HG03280 (cell line): ENCODE results near the gene PIAS1.
"Not testable (repeated sequence)": the region's sequence is repeated elsewhere in the genome, so short reads cannot be mapped to it uniquely, and the experiment has no call there.

Experiments
- ATAC-seq: cut with Tn5 transposase; IDR thresholded peaks from one replicate; pipeline ENCODE4 v1.9.1; 2021; ENCODE audit warnings: mild to moderate bottlenecking, moderate library complexity; ENCODE audit not compliant: unreplicated experiment

PIAS1 gene

DNA sequence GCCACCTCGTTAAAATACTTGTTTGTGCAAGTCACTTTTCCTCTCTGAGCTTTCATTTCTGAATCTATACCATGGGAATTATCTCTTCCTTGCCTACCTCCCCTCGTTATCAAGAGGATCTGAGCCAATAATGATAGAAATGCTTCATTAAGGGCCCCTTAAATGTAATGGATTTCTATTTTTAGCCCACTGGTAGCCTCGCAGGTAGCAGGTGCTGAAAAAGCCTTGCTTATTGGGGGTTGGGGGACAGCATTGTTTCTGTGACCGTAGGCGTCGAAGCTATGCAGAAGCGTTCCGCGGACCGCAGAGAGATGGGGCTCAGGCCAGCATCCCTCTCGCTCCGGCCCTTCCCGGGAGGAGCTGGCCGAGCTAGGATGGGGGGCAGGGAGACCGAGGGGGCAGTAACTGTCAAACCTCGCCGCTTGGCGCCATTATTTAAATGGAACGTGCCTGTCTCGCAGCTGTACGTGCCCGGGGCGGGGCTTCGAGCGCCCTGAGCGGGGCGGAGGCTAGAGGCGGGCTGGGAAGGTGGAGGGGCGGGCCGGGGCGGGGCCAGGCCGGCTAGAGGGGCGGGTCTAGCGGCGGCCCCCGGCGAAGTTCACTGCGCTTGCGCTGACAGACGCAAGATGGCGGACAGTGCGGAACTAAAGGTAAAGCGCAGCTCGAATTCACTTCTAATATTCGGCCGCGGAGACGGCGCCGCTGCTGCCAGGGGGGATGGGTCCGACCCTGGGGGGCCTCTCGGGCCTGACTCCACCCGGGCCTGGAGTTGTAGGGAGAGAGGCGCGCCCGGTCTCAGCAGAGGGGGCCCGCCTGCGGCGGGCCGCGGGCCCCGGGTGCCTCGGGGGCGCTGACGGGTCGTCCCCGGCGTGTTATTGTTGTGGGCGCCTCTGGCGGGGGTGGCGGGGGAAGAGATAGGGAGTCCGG lies at the start of gene PIAS1:
Gene PIAS1 (plus strand): TSS at position 615 of the 927 bp plus-strand sequence. CDS start 12 bp downstream, at position 627.
- peak; percentile 87 for ATAC-seq

DNA sequence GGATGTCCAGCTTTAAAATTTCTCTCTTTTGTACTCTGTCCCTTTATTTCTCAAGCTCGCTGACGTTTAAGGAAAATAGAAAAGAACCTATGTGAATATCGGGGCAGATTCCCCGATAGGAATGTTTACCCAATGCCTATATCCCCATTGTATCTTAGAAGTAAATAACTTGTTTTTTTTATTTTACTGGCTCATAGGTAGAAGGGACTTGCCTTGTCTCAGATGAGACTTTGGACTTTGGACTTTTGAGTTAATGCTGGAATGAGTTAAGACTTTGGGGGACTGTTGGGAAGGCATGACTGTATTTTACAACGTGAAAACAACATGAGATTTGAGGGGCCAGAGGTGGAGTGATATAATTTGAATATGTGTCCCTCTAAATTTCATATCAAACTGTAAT lies 46.5 kb upstream of the PIAS1 start:
- ATAC-seq, result not testable (repeated sequence)

DNA sequence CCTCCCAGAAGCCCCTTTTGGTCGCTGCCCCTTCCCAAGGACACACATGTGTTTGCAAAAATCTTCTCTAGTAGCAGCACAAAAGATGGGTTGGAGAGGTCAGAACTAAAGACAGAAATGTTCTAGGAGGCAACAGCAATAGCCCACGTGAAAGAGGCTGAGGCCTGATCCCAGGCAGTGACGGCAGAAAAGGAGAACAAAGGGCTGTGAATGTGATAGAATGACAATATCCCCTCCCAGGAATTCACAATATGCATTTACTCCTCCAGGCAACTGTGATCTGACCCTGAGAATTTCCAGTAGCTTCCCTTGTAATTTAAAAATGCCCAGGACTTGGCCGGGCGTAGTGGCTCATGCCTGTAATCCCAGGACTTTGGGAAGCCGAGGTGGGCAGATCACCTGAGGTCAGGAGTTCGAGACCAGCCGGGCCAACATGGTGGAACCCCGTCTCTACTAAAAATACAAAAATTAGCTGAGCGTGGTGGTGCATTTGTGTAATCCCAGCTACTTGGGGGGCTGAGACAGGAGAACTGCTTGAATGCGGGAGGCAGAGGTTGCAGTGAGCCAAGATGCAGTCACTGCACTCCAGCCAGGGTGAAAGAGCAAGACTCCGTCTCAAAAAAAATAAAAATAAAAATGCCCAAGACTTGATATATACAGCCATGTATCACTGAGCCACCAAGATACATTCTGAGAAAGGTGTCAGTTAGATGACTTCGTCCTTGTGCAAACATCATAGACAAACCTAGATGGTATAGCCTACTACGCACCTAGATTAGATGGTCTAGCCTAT lies 43.6 kb upstream of the PIAS1 start:
- ATAC-seq, result no peak

DNA sequence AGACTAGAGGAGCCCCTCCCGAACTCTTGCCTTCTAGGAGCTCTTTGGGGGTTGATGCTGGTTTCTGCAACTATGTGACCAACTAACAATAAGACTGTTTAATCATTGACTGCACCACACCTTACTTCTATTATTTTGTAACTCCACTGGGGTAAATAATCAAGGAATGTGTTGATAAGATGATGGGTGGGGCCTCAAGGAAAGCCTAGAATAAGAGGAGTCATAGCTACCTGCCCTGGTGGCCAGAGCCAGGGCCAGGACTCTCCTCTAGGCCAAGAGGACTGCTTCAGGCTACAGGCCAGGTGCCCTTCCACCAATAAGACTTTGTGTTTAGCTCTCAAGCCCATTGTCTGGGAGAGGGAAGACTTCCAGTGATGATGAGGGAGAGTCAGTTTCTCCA lies 41.2 kb upstream of the PIAS1 start:
- ATAC-seq, result no peak

DNA sequence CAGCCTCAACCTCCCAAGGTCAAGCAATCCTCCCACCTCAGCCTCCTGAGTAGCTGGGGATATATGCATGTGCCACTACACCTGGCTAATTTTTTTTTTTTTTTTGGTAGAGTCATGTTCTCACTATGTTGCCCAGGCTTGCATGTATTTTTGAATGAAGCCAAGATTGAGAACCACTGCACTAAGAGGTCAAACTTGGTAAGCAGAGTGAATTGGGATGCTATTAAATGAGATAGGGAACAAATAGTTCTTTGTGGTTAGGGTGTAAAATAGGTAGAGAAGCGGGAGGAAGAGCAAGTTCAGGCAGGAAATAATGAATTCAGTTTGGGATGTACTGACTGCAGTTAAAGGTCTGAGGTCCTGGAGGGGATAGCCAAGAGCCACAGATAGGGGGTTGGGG lies 39.9 kb upstream of the PIAS1 start:
- ATAC-seq, result no peak

DNA sequence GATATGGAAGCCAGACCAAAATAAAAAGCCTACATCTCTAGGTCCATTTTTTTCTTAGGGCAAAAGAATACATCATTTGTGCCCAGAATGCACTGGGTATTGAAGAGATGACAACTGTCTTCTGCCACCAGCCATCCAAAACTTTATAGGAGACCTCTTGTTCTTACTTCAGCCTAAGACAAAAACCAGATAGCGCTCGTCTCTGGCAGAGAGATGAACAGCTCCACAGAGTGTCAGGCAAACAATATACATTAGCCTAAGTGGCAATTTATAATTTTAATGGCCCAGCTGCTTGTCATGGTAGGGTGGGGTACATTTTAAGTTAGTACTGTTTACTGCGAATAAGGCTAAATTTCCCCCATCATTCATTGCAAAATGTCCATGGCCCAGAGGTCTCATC lies 38.9 kb upstream of the PIAS1 start:
- no peak for ATAC-seq

DNA sequence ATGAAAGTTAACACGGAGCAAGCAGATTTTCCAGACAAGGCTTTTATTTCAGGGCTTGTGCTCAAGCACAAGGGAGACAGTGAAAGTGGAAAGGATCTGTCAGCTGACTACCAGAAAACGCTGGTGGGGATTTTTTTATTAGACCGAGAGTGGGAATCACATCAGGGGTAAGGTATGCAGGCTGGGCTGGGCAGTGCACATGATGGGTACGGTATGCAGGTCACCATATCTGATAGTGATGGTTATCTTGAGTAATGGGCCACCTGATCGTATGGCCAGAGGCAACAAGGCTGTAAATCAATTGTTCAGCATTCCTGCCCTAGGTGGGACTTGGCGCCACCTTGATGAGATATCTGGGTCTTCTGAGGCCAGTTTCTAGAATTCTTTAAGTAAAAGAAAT lies 36.9 kb upstream of the PIAS1 start:
- no peak for ATAC-seq

DNA sequence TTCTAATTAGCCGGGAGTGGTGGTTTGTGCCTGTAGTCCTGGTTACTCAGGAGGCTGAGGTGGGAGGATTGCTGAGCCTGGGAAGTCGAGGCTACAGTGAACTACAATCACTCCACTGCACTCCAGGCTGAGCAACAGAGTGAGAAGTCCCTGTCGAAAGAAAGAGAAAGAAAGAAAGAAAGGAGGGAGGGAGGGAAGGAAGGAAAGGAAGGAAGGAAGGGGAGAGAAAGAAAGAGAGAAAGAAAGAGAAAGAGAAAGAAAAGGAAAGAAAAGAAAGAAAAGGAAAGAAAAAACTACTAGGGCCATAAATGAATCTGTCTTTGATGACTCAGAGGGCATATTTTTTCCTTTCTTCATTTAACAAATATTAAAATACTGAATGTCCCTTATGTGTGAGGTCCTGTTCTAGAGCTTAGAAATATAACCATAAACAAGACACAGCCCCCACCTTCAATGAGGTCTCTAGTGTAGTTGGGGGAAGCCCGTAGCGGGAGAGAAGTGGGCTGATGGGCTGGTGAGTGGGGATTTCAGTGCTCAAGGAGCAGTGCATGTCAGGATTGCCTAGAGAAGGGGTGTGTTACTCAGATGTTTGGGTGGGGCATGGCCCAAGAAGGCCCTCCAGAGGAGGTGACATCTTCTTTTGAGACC lies 35.2 kb upstream of the PIAS1 start:
- no peak for ATAC-seq

DNA sequence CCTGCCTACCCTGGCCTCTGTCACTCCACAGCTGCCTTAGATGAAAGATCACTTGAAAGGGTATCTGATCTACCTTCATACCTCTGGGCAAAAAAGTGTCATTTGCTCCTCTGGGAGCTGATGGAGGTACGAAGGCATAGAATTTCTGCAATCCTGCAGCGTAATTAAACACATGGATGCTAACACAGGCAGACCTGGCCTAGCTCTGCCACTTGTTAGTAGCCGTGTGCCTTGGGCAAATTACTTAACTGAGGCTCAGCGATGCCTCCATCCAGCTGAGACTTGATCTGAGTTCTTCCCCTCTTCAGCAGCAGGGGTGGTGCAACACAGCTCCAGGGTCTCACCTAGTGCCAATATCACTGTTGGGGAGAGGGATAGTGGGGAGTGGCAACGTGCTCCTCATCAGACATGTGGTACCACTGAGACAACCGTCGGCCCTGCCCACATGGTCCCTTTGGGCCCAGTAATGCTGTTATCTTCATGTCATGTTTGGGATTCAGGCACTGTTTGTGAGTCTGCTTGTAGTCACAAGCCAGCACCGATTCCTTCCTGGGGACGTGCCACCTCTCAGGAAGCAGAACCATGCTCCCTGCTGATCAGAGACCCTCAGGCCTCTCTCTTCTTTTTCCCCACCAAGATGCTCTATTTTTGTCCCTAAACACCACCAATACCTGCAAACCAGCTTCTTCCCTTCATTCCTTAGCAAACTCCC lies 34.1 kb upstream of the PIAS1 start:
- ATAC-seq, result no peak

DNA sequence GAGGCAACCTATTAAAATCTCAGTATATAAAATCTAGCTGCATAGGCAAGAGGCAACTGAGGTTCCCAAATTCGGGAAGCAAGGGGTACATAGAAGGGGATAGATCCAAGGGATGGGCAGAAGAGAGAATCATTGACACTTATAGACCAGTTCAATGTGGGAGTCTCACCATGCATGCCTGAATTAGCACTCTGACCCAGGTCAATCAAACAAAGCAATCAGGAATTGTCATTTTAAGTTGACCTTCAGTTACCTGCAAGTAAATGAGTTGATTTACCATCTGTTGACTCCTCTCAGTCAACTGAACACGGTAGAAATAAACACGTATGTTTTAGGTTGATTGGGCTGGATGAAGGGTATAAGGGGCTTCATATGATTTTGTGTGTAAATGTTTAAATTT lies 33.4 kb upstream of the PIAS1 start:
- ATAC-seq, result no peak

DNA sequence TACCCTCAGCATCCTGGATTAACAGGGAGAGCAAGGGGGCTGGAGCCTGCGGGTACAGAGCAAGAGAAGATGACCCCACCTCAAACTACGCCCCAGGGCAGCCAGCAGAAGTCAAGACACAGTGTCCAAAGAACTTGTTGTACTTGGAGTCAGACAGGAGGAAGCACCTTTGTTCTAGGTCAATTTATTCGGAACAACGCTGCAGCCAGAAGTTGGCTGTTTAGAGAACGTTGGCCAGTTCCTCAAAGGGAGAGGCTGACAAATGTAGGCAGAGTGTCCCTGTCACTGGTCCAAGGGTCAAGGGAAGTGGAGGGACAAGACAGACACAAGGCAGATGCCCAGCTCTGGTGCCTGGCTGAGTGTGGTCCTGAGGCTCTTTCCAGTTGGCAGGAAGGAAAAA lies 32.1 kb upstream of the PIAS1 start:
- ATAC-seq, result no peak

DNA sequence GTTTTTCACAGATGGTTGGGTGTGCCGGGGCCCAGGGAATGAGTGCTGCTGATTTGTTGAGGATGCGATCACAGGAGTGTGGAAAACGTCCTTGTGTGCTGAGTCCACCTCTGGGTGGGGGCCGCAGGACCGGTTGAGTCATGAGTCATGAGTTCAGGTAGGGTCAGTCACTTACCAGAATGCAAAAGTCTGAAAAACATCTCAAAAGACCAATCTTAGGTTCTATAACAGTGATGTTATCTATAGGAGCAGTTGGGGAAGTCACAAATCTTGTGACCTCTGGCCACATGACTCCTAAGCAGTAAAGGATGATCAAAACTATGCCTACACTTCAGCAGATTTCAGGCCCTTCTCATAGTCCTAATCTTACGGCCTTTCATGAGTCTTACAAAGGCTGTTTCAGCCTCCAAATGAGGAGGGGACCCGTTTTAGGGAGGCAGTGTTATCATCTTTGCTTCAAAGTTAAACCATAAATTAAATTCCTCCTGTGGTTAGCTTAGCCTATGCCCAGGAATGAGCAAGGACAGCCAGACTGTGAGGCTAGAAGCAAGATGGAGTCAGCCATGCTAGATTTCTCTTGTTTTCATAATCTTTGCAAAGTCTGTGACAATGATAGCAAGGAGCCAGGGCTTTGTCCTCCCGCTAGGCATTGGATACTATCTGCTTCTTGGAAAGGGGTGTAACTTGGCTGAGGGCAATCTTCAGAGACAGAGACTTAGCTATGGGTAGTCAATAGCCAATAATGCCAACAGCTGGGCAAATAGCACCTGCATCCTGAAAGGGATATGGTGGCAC lies 30.6 kb upstream of the PIAS1 start:
- ATAC-seq, result no peak

DNA sequence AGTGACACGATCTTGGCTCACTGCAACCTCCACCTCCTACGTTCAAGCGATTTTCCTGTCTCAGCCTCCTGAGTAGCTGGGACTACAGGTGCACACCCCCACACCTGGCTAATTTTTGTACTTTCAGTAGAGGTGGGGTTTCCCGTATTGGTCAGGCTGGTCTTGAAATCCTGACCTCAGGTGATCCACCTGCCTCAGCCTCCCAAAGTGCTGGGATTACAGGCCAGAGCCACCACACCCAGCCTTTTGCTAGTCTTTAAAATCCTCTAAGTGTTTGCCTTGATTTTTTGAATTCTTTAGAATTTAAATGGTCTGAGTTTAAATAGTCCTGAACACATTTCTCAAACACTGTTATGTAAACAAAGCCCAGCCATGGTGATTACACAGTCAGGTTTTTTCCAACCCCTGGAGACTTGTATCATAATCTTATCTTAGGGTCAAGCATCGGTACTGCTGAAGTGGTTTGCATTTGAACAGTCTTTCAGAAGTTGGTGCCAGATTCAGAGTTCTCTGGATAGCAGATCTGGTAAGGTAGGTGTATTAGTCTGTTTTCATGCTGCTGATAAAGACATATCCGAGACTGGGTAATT lies 28.2 kb upstream of the PIAS1 start:
- ATAC-seq, result no peak

DNA sequence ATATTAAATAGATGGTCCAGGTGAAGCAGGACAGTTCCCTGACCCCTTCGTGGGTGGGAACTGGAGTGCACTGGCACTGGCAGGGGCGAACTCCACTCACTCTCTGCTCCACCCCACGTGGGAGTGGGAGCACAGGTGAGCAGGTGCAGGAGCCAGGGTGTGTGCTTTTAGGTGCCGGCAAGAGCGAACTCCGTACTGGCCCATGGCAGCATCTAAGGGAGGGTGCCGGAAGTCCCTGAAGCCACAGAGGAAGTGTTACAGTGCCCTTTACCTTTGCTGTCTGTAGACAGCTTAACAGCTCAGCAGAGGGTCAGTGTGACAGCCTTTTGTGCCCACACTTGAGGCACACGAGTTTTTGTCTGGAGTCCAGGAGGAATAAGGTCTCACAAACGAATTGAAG lies 26.7 kb upstream of the PIAS1 start:
- no peak for ATAC-seq

DNA sequence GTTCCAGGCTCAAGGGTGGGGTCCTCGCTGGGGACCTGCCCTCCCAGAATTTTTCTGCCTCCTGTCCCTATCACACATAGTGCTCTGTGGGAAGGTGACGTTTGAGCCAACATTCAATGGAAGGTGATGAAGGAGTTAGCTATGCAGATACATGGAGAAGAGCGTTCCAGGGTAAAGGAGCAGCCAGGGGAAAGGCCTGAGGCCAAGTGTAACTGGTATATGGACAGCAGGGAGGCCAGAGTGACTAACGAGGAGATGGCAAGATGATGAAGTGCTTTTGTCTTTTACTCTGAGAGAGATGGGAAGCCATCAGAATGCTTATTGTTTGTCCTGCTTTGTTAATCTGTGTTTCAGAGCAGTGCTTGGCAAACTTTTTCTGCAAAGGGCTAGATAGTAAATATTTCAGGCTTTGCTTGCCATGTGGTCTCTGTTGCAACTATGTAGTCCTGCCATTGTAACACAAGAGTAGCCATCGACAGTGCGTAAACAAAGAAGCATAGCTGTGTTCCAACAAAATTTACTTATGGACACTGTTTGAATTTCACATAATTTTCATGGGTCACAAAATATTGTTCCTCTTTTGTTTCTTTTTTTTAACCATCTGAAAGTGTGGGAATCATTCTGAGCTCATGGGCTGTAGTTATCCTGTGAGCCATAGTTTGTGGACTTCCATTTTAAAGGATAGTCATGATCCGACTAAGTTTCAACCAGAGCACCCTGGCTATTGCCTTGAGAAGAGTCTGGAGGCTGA lies 25.8 kb upstream of the PIAS1 start:
- ATAC-seq, result no peak

DNA sequence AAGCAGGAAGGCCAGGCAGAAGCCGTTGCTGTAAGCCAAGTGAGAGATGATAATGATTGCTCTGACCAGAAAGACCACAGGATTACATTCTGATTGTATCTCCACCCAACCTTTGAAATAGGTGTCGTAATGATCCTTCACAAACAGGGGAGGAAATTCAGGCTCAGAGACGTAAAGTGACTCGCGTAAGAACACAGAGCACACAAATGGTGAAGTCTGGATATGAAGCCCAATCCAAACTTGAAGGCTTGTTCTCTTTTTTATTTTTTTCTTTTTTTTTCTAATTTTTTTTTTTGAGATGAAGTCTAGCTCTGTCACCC lies 25.3 kb upstream of the PIAS1 start:
- ATAC-seq, result no peak

DNA sequence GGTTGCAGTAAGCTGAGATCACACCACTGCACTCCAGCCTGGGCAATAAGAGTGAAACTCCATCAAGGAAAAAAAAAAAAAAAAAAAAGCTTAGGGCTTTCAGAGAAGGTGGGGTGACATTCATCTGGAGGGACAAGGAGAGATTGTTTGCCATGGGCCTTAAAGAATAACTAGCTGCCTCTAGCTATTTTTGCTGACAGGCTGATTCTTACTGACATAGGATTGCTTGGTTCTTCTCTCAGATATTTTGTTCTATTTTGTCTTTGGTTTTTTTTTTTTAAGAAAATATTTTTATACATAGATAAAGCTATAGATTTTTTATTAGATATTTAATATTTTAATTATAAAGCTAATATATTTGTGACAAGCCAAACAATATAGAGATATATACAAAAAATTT lies 24.2 kb upstream of the PIAS1 start:
- no peak for ATAC-seq

DNA sequence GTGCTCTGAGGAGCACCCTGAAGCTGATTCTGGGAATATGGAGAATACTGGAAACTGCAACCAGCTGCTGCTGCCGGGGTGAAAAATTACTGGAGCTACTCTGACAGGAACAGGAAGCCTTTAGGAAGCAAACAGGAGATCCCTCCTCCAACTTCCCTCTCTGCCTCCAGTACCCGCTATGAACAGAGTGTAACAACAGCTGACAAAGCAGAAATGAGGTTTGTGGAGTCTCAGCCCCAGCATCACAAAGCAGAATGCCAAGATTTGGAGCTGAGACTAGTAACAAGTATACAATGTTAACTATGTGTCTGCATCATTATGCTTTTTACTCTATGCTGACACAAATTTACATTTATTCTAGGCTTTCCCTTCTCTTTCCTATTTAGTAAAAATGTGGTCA lies 22.7 kb upstream of the PIAS1 start:
- ATAC-seq, result no peak

DNA sequence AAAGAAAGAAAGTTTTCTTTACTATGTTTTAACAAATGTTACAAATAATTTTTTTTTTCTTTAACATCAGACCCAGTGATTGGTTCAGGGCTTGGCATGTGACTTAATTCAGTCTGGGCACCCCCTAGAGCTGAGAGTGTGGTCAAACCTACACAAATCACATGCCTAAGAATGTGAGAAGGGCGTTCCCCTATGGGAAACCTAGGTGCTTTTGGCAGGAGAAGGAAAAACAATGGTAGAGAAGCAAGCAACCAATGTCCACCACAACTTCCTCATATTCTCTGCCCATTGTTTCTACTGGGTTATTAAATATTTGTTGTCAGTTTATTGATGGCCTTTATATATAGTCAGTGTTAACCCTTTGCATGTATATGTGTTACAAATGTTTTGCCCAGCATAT lies 21.4 kb upstream of the PIAS1 start:
- ATAC-seq, result no peak
